Gastroesophageal sphincter (tissue), 3 donors: ENCODE data around the gene SCD5.

Experiments used
- CTCF ChIP-seq, 4 experiments: fragments of 200-600 bp in 2 of 4; fragments of 450-650 bp in 2 of 4; sonication (generic) in 1 of 4; IDR thresholded peaks; one replicate each; pipeline ENCODE4 v1.5.1; 2017 to 2019; ENCODE audit warnings: antibody characterized with exemption in 4 of 4, mild to moderate bottlenecking in 2 of 4, moderate library complexity in 2 of 4
- POLR2A ChIP-seq, 2 donors: fragments of 450-650 bp; IDR thresholded peaks; one replicate each; pipeline ENCODE4 v1.6.1; 2017; ENCODE audit warnings: antibody characterized with exemption in 2 of 2, mild to moderate bottlenecking in 2 of 2, moderate library complexity in 1 of 2
- POLR2AphosphoS5 ChIP-seq: sonication (generic); formaldehyde crosslinking; IDR thresholded peaks from one replicate; pipeline ENCODE4 v1.6.1; 2017; ENCODE audit warnings: antibody characterized with exemption

- TF ChIP-seq CTCF (IDR thresholded peaks at IDR 0.05) (no peak), POLR2AphosphoS5 (no peak), POLR2A (IDR thresholded peaks at IDR 0.05) (no peak)
Measured at GRCh38 chr4:82585690-82586435, 212.7 kb downstream of the SCD5 start.
